ENCODE measurements around the gene ATG13.
"Not testable (repeated sequence)": the region's sequence is repeated elsewhere in the genome, so short reads cannot be mapped to it uniquely, and the experiment has no call there.

DNA sequence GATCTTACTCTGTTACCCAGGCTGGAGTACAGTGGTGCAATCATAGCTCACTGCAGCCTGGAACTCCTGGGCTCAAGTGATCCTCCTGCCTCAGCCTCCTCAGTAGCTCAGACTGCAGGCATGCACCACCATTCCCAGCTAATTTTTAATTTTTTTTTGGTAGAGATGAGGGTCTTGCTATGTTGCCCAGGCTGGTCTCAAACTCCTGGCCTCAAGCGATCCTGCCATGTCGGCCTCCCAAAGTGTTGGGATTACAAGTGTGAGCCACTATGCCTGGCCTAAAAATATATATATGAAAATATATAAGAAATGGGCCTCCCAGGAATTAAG, 100.4 kb downstream of the ATG13 start:
- TF ChIP-seq, protein P1, sequence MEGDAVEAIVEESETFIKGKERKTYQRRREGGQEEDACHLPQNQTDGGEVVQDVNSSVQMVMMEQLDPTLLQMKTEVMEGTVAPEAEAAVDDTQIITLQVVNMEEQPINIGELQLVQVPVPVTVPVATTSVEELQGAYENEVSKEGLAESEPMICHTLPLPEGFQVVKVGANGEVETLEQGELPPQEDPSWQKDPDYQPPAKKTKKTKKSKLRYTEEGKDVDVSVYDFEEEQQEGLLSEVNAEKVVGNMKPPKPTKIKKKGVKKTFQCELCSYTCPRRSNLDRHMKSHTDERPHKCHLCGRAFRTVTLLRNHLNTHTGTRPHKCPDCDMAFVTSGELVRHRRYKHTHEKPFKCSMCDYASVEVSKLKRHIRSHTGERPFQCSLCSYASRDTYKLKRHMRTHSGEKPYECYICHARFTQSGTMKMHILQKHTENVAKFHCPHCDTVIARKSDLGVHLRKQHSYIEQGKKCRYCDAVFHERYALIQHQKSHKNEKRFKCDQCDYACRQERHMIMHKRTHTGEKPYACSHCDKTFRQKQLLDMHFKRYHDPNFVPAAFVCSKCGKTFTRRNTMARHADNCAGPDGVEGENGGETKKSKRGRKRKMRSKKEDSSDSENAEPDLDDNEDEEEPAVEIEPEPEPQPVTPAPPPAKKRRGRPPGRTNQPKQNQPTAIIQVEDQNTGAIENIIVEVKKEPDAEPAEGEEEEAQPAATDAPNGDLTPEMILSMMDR (IDR thresholded peaks at IDR 0.05; ENCODE audit: low read length): not testable (repeated sequence)
- not testable (repeated sequence) for TF ChIP-seq EZH2 (optimal IDR thresholded peaks at IDR 0.05; ENCODE audit: low read depth, low read length); EZH2phosphoT487 (IDR thresholded peaks at IDR 0.05; ENCODE audit: low read length)

All from MM.1S (cell line).